Lower leg skin (tissue), 4 donors: ENCODE data around the gene TWIST1. TPM values are rescaled to one million over a fixed set of nuclear protein-coding genes. Genes with fewer than 3 reads are reported as not detected.

ENCODE experiments used
- DNase-seq, 2 donors: peaks; one replicate each; pipeline ENCODE4 v3.0.0-alpha.2; 2019; ENCODE audit warnings: low spot score in 2 of 2
- H3K4me3 ChIP-seq: fragments of 200-600 bp; sonication (generic); 2 replicates; pipeline ENCODE4 v1.5.1; 2017; ENCODE audit warnings: mild to moderate bottlenecking, low read depth; ENCODE audit not compliant: poor library complexity, severe bottlenecking
- CTCF ChIP-seq, 3 donors: fragments of 450-650 bp; IDR thresholded peaks; one replicate each; pipeline ENCODE4 v1.5.1; 2016; ENCODE audit warnings: antibody characterized with exemption in 3 of 3, mild to moderate bottlenecking in 3 of 3, moderate library complexity in 2 of 3
- POLR2A ChIP-seq, 2 donors: fragments of 450-650 bp; IDR thresholded peaks; one replicate each; pipeline ENCODE4 v1.6.1; 2016 to 2017; ENCODE audit warnings: antibody characterized with exemption in 2 of 2, mild to moderate bottlenecking in 1 of 2, moderate library complexity in 1 of 2
- WGBS, 2 donors: methylation state at CpG; one replicate each; pipeline ENCODE4 v1.1.5; 2018; 5-methylcytosine and 5-hydroxymethylcytosine counted together
- intact Hi-C: fragments of 100-400 bp; cut with DNase I; formaldehyde crosslinking; loops from one replicate; pipeline ENCODE4 v1.15.0; 2023; ENCODE audit warnings: low total_unique reads
- total RNA-seq, 4 donors: library from RNA; depleted of rRNA; stranded (reverse); fragments of >200 nt; gene quantifications; one replicate each; pipeline ENCODE4 v1.1.0, GENCODE V29; 2016

The TWIST1 gene
- total RNA-seq, 4 donors from 2014 or later = 10.6 to 26.4 (median 19.7) TPM

DNA sequence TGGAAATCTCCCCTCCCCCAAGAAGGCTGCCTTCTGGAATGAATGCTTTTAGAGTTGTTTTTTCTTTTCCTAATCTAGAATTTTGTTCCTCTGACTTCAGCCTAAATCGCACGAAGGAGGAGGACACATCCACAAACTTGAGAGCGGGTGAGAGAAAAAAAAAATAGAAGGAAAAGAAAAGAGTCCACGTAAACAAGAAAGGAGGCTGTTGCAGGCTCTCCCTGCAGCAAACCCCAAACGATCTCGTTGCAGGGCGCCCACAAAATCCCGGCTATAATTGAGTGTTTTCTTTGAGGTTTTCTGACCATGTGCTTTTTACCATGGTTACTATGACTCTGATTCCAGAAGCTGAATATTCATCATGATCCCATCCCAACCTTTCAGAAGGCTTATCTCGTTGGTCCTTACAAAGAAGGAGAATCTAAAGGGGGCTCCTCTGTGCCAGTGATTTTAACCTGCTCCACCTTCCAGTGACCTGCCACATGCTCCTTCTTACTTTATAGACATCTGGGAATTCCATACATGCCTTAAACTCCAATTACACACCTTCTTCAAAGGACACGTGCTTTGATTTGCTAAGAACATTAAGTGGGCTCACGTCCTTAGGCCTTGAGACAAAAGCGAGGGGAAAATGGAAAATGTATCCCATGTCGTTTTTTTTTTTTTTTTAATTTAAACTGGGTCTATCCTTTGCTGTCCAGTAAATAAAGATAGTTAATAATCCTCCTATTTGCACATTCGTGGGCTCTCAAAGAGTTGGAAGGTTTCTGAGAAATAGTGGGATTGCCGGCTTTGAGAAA, 5.8 kb downstream of the TWIST1 start:
- no peak for DNase-seq
- intact Hi-C loops = no loop called here
- 18 to 27% methylated on average over 15 of the region's 15 CpGs for WGBS, 2 donors
- TF ChIP-seq CTCF (IDR thresholded peaks at IDR 0.05) (no peak), POLR2A (IDR thresholded peaks at IDR 0.05) (no peak)
- no peak overlapping the region for H3K4me3 ChIP-seq

GRCh38 chr7:19110776-19111175, 6.7 kb downstream of the TWIST1 start:
- WGBS, 2 donors = 7 to 11% methylated on average over 6 of the region's 6 CpGs
- no peak for DNase-seq
- intact Hi-C loops = no loop called here
- TF ChIP-seq CTCF (IDR thresholded peaks at IDR 0.05) = no peak
- TF ChIP-seq POLR2A (IDR thresholded peaks at IDR 0.05) = no peak
- no peak overlapping the region for H3K4me3 ChIP-seq

GRCh38 chr7:19110026-19110730, 7.3 kb downstream of the TWIST1 start:
- no peak for DNase-seq
- H3K4me3 ChIP-seq = no peak overlapping the region
- intact Hi-C loops = no loop called here
- WGBS, 2 donors = 17 to 20% methylated on average over 11 of the region's 11 CpGs
- TF ChIP-seq CTCF (IDR thresholded peaks at IDR 0.05) (no peak), POLR2A (IDR thresholded peaks at IDR 0.05) (no peak)

GRCh38 chr7:19109000-19109946, 8.2 kb downstream of the TWIST1 start:
- 20 to 22% methylated on average over 11 of the region's 11 CpGs for WGBS, 2 donors
- DNase-seq = no peak
- TF ChIP-seq POLR2A (IDR thresholded peaks at IDR 0.05) (no peak), CTCF (IDR thresholded peaks at IDR 0.05) (no peak)
- intact Hi-C loops = no loop called here
- no peak overlapping the region for H3K4me3 ChIP-seq

GRCh38 chr7:19107356-19108146, 9.9 kb downstream of the TWIST1 start:
- WGBS, 2 donors = 2 to 3% methylated on average over 48 of the region's 48 CpGs
- intact Hi-C loops = no loop called here
- H3K4me3 ChIP-seq = peak overlapping the region; percentile 6
- TF ChIP-seq CTCF (IDR thresholded peaks at IDR 0.05) (no peak), POLR2A (IDR thresholded peaks at IDR 0.05) (no peak)
- DNase-seq = peak; percentile 64 to 90
